Duodenal mucosa (tissue), 2 donors: ENCODE measurements around the gene MAP3K10.
"Not testable (repeated sequence)": the region's sequence is repeated elsewhere in the genome, so short reads cannot be mapped to it uniquely, and the experiment has no call there.

Experiments used
- H3K27ac ChIP-seq: one replicate; pipeline ENCODE4 v1.7.0; 2013; ENCODE audit warnings: low read depth, low read length
- H3K27me3 ChIP-seq, 2 donors: one replicate each; pipeline ENCODE4 v1.7.0; 2013; ENCODE audit warnings: low read length in 2 of 2, control low read depth in 1 of 2; ENCODE audit not compliant: insufficient read depth in 2 of 2, control insufficient read depth in 1 of 2
- H3K36me3 ChIP-seq, 2 donors: one replicate each; pipeline ENCODE4 v1.7.0; 2013; ENCODE audit warnings: low read length in 2 of 2, control low read depth in 1 of 2; ENCODE audit not compliant: insufficient read depth in 2 of 2, control insufficient read depth in 1 of 2
- H3K4me1 ChIP-seq, 2 donors: one replicate each; pipeline ENCODE4 v1.7.0; 2013; ENCODE audit warnings: low read length in 2 of 2, control low read depth in 1 of 2; ENCODE audit not compliant: insufficient read depth in 2 of 2, control insufficient read depth in 1 of 2
- H3K4me3 ChIP-seq, 2 donors: one replicate each; pipeline ENCODE4 v1.7.0; 2013; ENCODE audit warnings: low read length in 2 of 2, low read depth in 1 of 2
- H3K9ac ChIP-seq, 2 donors: one replicate each; pipeline ENCODE4 v1.7.0; 2013; ENCODE audit warnings: low read length in 2 of 2, low read depth in 1 of 2
- H3K9me3 ChIP-seq, 2 donors: one replicate each; pipeline ENCODE4 v1.7.0; 2013; ENCODE audit warnings: low read length in 2 of 2, control low read depth in 1 of 2; ENCODE audit not compliant: control insufficient read depth in 1 of 2

The MAP3K10 gene

GRCh38 chr19:40154121-40154680 lies 37.0 kb upstream of the MAP3K10 start:
- Histone ChIP-seq H3K4me1 (no peaks in the 10 kb centered on the region), H3K27ac (no peak overlapping the region), H3K4me3 (no peak overlapping the region), H3K36me3 (no peaks in the 10 kb centered on the region), H3K27me3 (no peaks in the 10 kb centered on the region), H3K9ac (no peak overlapping the region), H3K9me3 (no peaks in the 10 kb centered on the region)

- Histone ChIP-seq H3K9ac (no peak overlapping the region), H3K27ac (no peak overlapping the region), H3K4me1 (no peaks in the 10 kb centered on the region), H3K9me3 (no peaks in the 10 kb centered on the region), H3K36me3 (no peaks in the 10 kb centered on the region), H3K4me3 (no peak overlapping the region), H3K27me3 (no peaks in the 10 kb centered on the region)
Observed at GRCh38 chr19:40155749-40156265, 35.4 kb upstream of the MAP3K10 start.

GRCh38 chr19:40157059-40157458 lies 34.2 kb upstream of the MAP3K10 start:
- no peak overlapping the region for H3K9ac ChIP-seq
- no peak overlapping the region for H3K27ac ChIP-seq
- no peak overlapping the region for H3K4me3 ChIP-seq
- H3K9me3 ChIP-seq: no peaks in the 10 kb centered on the region
- H3K36me3 ChIP-seq: no peaks in the 10 kb centered on the region
- no peaks in the 10 kb centered on the region for H3K27me3 ChIP-seq
- no peaks in the 10 kb centered on the region for H3K4me1 ChIP-seq

- Histone ChIP-seq H3K9me3 (no peaks in the 10 kb centered on the region), H3K36me3 (no peaks in the 10 kb centered on the region), H3K27ac (no peak overlapping the region), H3K27me3 (no peaks in the 10 kb centered on the region), H3K4me3 (no peak overlapping the region), H3K9ac (no peak overlapping the region), H3K4me1 (no peaks in the 10 kb centered on the region)
Observed at GRCh38 chr19:40159744-40160143, 31.5 kb upstream of the MAP3K10 start.

- Histone ChIP-seq H3K36me3 (no peaks in the 10 kb centered on the region), H3K27ac (no peak overlapping the region), H3K4me3 (no peak overlapping the region), H3K9me3 (no peaks in the 10 kb centered on the region), H3K4me1 (no peaks in the 10 kb centered on the region), H3K9ac (no peak overlapping the region), H3K27me3 (no peaks in the 10 kb centered on the region)
Observed at GRCh38 chr19:40162104-40162503, 29.1 kb upstream of the MAP3K10 start.

- Histone ChIP-seq H3K9ac (no peak overlapping the region), H3K27me3 (no peaks in the 10 kb centered on the region), H3K27ac (no peak overlapping the region)
Observed at GRCh38 chr19:40163541-40164129, 27.6 kb upstream of the MAP3K10 start.

GRCh38 chr19:40165362-40165937 lies 25.8 kb upstream of the MAP3K10 start:
- Histone ChIP-seq H3K4me3 (no peak overlapping the region), H3K9ac (no peak overlapping the region), H3K27ac (no peak overlapping the region), H3K9me3 (no peaks in the 10 kb centered on the region), H3K4me1 (no peaks in the 10 kb centered on the region), H3K36me3 (no peaks in the 10 kb centered on the region), H3K27me3 (no peaks in the 10 kb centered on the region)

More at GRCh38 chr19:40163541-40164129, 27.6 kb upstream of the MAP3K10 start:
- Histone ChIP-seq H3K4me1 (no peaks in the 10 kb centered on the region), H3K36me3 (no peaks in the 10 kb centered on the region), H3K9me3 (no peaks in the 10 kb centered on the region), H3K4me3 (no peak overlapping the region)

GRCh38 chr19:40169482-40170302 lies 21.5 kb upstream of the MAP3K10 start:
- not testable (repeated sequence) for H3K36me3 ChIP-seq, H3K9ac ChIP-seq, H3K9me3 ChIP-seq, H3K4me3 ChIP-seq, H3K4me1 ChIP-seq, H3K27me3 ChIP-seq, H3K27ac ChIP-seq

- H3K36me3 ChIP-seq, H3K27me3 ChIP-seq, H3K4me1 ChIP-seq, H3K27ac ChIP-seq, H3K9ac ChIP-seq, H3K9me3 ChIP-seq, H3K4me3 ChIP-seq: not testable (repeated sequence)
Observed at GRCh38 chr19:40170303-40170989, 20.8 kb upstream of the MAP3K10 start.

- H3K9me3 ChIP-seq: not testable (repeated sequence)
Observed at GRCh38 chr19:40171293-40171692, 19.9 kb upstream of the MAP3K10 start.

More at GRCh38 chr19:40171293-40171692, 19.9 kb upstream of the MAP3K10 start:
- not testable (repeated sequence) for H3K4me3 ChIP-seq, H3K36me3 ChIP-seq, H3K9ac ChIP-seq, H3K27ac ChIP-seq, H3K27me3 ChIP-seq, H3K4me1 ChIP-seq
